D341Med (cell line): ENCODE measurements around the gene E4F1.
A peak's percentile ranks its signal among the peaks of the same experiment; 100 is the strongest.
"Not testable (repeated sequence)": the region's sequence is repeated elsewhere in the genome, so short reads cannot be mapped to it uniquely, and the experiment has no call there.

Experiments
- DNase-seq: peaks from one replicate; pipeline ENCODE4 v3.0.0; 2012; ENCODE audit warnings: low spot score

The E4F1 gene

GRCh38 chr16:2231016-2231931 lies 7.9 kb downstream of the E4F1 start:
- no peak for DNase-seq

- no peak for DNase-seq
Measured at GRCh38 chr16:2232094-2232990, 9.0 kb downstream of the E4F1 start.

- no peak for DNase-seq
Measured at GRCh38 chr16:2233046-2233775, 9.8 kb downstream of the E4F1 start.

GRCh38 chr16:2233872-2234812 lies 10.8 kb downstream of the E4F1 start:
- DNase-seq = no peak

GRCh38 chr16:2234813-2235170 lies 11.4 kb downstream of the E4F1 start:
- DNase-seq = no peak

- no peak for DNase-seq
Measured at GRCh38 chr16:2235234-2235651, 11.9 kb downstream of the E4F1 start.

GRCh38 chr16:2235695-2236336 lies 12.4 kb downstream of the E4F1 start:
- DNase-seq = no peak

- no peak for DNase-seq
Measured at GRCh38 chr16:2236337-2237101, 13.1 kb downstream of the E4F1 start, which contains the start of gene DNASE1L2. Gene DNASE1L2 (plus strand): TSS chr16:2236444. CDS start chr16:2236817, 373 bp downstream.

GRCh38 chr16:2237102-2237482 lies 13.7 kb downstream of the E4F1 start:
- DNase-seq = peak; percentile 40

- peak; percentile 46 for DNase-seq
Measured at GRCh38 chr16:2237493-2238149, 14.2 kb downstream of the E4F1 start.

GRCh38 chr16:2238150-2238837 lies 14.9 kb downstream of the E4F1 start:
- DNase-seq = peak; percentile 37

GRCh38 chr16:2238838-2239675 lies 15.7 kb downstream of the E4F1 start:
- peak; percentile 38 for DNase-seq

- not testable (repeated sequence) for DNase-seq
Measured at GRCh38 chr16:2240331-2240730, 16.9 kb downstream of the E4F1 start.

GRCh38 chr16:2242598-2242997 lies 19.2 kb downstream of the E4F1 start:
- DNase-seq = peak; percentile 20

- DNase-seq = peak; percentile 32
Measured at GRCh38 chr16:2243031-2243528, 19.7 kb downstream of the E4F1 start.

GRCh38 chr16:2243781-2244180 lies 20.4 kb downstream of the E4F1 start:
- peak; percentile 21 for DNase-seq

- peak; percentile 40 for DNase-seq
Measured at GRCh38 chr16:2244301-2244700, 20.9 kb downstream of the E4F1 start.
